Activated CD4-positive, alpha-beta T cell treated with anti-CD3 and anti-CD28 coated beads for 4 hours (primary cell): Measurements from ENCODE around the gene FKBP11.
A peak's percentile ranks its signal among the peaks of the same experiment; 100 is the strongest.
"Not testable (repeated sequence)": the region's sequence is repeated elsewhere in the genome, so short reads cannot be mapped to it uniquely, and the experiment has no call there.

Experiments used
- DNase-seq, 2 donors: peaks; one replicate each; pipeline ENCODE4 v3.0.0-alpha.2; 2020

Gene FKBP11

DNA sequence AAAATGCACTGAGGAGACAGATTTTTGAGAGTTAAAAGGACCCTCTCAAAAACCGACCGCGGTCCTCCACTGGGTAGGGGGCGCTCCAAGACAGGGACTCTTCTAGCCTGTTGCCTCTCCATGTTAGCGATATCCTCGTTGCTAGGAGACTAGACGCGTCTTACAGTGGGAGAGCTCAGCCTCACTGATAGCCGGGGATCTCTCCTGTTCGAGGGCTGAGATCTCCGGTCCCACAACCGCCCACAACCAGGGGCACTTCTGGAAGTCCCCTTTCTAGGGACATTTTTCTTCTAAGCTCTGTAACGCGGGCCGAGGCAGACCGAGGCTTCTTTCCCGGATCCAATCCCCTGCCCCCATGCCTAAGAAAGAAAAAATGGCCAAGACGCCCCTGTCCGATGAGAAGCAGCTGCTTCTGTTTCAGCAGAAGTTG is 21.3 kb downstream of the FKBP11 start:
- DNase-seq, result peak; percentile 80 to 89

DNA sequence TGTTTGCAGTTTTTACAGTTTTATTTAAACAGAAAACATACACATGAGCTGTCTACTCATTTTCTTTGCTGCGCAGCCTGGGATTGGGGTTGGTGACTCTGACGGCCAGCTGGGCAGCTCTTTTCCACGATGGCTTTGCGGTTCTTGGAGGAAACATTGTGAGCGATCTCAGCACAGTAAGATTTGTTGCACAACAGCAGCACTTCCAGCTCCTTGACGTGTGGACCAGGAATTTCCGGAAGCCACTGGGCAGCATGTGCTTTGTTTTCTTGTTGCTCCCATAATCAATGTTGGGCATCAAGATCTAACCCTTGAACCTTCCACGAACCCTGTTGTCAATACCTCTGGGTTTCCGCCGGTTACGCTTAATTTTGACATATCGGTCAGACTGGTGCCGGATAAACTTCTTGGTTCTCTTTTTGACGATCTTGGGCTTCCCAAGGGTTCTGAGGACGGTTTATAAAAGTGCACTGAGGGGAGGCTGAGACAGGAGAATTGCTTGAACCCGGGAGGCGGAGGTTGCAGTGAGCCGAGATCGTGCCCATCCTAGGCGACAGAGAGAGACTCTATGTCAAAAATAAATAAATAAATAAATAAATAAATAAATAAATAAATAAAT is 21.8 kb downstream of the FKBP11 start:
- DNase-seq, result no peak

DNA sequence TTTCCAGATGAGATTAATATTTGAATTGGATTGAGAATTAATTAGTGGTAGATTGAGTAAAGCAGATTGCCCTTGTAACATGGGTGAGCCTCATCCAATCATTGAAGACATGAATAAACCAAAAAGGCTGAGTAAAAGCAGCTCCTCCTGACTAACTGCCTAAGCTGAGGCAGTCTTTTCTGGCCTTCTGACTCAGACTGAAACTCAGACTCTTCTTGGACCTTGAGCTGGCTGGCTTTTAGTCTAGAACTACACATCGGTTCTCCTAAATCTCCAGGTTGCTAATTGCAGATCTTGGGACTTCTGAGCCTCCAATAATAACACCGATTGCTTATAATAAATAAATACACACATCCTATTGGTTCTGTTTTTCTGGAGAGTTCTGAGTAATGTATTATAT is 24.0 kb downstream of the FKBP11 start:
- DNase-seq, result no peak

DNA sequence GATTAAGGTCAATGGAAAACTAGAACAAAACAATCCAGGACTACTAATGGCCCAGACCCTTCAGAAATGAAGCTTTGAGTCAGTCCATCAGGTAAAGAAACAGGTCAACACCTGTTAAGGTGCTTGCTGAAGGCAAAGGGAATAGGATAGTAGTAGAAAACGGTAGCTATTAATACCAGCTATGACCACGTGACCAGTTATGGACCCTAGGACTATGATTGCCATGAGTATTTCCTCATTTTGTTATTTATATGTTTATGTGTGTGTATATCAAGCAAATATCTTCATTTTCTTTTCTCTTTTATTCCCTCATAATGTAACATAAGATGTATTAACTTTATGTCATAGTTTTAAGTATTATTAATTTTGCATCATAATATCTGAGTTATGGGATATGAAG is 25.6 kb downstream of the FKBP11 start:
- no peak for DNase-seq

DNA sequence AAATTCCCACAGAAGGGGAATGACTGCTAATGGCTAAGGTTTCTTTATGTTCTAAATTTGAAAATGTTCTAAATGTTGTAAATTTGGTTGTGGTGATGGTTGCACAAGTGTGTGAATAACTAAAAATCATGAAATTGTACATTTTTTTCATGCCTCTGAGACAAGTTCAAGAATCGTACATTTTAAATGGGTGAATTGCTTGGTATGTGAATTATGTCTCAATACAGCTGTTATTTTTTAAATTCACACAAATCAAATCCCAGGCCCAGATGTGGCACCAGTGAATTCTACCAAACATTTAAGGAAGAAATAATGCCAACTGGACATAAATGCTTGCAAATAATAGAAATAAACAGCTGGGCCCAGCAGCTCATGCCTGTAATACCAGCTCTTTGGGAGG is 31.0 kb downstream of the FKBP11 start:
- no peak for DNase-seq

DNA sequence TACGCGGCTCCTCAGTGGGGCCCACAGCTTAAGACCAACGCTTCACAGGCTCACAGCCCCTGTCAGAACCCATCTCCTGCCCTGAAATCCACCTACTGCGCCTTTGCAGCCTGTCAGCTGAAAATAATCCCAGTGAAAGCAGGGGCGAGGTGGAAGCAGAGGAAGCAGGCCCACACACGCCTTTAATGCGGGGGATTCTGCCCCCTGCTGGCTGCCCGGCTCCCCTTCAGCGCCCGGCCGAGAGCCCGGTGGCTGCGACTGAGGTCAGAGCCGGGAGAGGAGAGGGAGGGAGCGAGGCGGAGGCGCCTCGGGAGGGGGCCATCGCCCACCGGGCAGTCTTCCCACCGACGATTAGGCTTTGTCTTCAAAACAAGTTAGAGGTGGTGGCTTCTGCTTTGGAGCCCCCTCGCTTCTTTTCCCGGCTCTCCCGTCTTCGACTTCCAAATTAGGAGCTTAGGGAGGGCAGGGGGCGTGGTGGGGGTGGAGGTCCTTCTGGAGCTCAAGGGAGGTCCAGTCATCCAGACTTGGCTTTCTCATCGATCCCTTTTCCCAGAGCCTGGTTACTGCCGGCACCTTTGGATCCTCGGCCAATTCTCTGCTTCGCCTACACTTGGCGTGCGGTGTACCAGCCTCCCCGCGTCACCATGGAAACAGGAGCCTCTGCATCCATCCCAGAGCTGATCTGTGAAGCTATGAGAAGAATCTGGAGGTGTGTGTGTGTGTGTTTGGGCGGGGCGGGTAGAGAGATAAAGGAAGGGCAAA is 34.5 kb downstream of the FKBP11 start:
- DNase-seq, result peak; percentile 67 to 73

DNA sequence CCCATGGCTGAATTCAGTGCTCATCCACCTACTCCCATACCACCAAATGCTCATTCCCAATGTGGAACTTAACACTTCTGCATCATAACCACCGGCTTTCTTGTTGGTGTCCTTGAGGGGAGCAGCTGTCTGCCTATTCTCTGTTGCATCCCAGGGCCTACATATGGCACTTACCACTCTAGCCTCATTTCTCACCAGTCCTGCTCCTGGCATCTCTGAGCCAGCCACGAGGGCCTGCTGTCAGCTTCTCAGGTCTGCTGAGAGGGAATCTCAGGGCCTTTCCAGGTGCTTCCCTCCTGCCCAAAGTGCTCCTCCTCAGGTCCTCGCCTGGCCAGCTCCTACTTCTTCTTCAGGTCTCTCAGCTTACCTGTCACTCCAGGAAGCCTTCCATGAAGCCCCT is 35.6 kb downstream of the FKBP11 start:
- no peak for DNase-seq

DNA sequence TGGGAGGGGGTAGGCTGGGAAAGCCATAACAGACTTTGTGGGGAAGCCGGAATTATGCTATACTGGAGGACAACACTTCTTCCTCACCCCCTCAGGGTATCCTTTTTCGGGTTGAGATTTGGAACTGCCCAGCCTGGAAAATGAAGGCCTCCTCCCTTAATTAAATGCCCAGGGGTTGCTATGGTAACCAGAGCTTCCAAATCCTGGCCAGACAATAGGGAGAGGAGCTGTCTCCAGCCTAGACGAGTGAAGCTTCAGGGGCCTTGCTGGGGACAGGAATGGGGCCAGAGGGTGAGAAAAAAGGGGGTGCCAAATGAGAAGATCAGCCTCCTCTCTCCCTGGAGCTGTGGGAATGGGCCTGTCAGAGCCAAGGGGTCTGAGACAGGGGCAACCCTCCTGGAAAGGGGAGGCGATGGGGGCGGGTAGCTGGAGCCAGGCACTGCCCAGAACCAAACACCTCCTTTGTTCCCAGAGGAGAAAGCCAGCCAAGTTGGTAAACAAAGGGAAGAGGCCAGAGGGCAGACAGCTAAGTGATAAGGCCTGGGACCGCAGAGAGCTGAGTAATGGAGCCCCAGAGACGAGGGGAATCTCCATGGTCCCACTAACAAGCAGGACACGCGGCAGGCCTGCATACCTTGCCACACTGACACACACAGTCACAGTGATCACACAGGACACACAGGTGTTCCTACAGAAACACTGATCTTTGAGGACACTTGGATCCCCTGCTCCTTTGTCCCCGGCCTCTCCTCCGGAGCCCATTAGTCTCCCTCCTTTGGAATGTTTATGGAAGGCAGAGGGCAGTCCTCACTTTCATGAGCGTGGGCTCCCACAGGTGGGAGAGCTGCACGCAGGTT is 41.8 kb downstream of the FKBP11 start:
- DNase-seq, result no peak

DNA sequence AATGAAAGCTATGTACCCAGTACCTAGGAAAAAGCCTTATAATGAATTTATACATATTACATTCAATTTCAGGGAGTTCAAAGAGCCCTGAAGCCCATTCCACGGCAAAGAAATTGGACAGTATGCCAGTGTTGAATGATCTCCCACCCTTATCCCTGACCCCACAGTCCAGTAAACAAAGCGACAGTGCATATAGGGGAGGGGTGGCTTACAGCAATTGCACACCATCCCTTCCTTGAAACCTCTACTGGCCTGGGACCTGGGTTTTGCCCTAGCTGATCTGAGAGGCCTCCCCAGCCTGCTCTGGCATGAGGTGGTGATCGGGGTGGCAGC is 42.4 kb downstream of the FKBP11 start:
- no peak for DNase-seq

DNA sequence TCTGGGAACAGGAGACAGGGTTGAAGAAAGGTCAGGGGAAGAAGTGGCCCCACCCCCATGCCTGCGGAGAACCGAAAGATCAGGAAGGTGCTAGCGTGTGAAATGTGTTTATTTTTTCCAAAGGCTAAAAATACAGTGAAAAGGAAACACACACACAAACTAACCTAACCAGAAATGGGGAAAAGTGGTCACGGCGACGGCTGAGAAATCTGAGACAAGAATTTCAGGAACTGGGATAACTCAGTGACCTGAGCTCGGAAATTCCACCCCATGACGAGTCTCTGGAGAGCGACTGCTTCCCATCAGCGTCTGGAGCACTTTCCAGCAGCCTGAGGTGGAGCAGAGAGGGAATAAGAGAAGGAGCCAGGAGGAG is 43.0 kb downstream of the FKBP11 start:
- no peak for DNase-seq

DNA sequence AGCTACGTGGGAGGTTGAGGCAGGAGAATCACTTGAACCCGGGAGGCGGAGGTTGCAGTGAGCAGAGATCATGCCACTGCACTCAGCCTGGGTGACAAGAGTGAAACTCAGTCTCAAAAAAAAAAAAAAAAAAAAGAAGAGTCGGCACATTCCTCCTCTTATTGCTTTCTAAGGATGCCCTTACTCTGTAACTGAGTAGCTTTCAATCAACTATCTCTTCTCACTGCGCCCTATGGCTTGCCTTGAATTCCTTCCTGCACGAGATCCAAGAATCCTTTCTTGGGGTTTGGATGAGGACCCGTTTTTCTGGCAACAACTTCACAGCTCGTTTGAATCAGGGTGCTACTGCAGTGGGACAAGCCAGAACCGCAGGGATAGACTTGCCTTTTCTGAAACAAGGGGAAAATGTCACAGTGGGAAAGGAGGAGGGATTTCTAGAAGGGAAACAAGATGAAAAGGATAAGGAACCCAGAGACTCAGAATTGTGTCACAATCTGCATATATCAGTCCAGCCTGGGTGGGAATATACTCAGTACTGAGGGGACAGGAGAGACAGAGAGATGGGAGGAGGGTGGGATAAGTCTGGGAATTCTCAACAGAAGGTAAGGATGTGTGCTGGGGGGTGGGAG is 43.5 kb downstream of the FKBP11 start:
- no peak for DNase-seq

DNA sequence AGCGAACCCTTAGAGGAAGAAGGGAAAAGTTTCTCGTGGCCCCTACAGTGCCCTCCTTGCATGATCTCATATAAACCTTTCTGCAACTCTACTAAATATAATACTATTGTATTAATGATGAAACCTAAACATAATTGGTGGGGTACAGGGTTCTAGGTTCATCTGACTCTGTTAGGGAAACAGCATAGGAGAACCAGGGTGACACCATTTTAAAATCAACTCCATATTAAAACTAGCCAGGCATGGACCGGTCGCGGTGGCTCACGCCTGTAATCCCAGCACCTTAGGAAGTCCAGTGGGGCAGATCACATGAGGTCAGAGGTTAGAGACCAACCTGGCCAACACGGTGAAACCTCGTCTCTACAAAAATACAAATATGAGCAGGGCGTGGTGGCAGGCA is 44.6 kb downstream of the FKBP11 start:
- no peak for DNase-seq

DNA sequence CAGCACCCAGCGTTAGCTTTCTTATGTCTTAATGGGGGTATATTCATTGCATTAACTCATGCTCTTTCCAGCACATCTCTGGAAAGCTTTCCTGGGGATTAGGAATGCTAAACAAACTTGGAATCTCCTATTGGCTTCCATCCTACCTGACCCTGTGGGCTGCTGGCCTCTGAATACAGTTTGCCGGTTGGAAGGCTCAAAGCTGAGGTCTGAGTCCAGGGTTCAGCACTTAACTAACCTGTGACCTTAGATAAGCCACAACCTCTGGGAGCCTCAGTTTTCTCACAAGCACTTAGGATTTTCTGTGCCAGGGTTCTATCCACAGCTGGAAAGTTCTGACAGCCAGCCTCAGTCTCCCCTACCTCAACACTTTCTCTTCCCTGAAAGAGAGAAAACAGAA is 46.7 kb downstream of the FKBP11 start:
- DNase-seq, result no peak

DNA sequence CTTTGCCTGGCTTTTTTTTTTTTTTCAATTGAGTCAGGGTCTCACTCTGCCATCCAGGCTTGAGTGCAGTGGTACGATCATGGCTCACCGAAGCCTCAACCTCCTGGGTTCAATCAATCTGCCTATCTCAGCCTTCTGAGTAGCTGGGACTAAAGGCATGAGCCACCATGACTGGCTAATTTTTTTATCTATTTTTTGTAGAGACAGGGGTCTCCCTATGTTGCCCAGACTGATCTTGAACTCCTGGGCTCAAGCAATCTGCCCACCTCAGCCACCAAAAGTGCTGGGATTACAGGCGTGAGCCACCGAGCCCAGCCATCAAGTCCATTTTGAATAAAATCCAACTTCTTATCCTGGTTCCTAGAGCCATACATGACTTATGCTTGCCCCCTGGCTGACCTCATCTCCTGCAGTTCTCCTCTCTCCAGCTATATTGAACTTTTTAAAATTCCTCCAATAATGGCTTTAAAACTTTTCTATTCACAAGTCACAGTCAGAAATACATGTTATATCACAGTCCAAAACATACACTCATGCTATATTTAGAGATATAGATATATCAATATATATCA is 49.3 kb downstream of the FKBP11 start:
- DNase-seq, result no peak

DNA sequence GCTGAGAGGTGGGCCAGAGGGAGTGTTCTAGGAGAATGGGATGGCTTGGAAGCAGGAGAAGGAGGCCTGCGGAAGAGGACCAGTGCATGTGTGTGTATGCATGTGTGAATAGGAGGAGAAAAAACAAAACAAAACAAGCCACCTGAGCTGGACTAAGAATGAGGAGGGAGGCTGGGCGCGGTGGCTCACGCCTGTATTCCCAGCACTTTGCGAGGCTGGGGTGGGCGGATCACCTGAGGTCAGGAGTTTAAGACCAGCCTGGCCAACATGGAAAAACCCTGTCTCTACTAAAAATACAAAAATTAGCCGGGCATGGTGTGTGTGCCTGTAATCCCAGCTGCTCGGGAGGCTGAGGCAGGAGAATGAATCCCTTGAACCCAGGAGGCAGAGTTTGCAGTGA is 51.8 kb downstream of the FKBP11 start:
- DNase-seq, result not testable (repeated sequence)

DNA sequence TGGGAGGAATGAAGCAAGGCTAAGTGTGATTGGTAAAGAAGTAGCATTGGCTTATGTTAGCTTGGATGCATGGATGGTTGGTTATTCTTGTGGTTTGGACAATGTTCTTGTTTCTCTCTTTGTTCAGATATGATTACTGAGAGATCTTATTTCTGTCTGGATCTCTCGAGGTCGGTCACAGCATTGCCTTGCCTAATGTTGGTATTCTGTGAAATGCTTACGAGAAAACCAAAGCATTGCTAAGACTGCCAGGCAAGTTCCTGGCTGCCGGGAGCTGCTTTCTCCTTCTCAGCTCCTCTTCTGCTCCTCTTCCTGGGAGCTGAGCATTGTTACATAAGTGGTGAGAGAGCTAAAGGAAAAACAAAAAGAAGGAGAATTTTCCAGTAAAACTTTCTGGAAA is 52.2 kb downstream of the FKBP11 start:
- no peak for DNase-seq
